K562 (cell line): ENCODE measurements around the gene DIS3L2. TPM values are rescaled to one million over a fixed set of nuclear protein-coding genes. Genes with fewer than 3 reads are reported as not detected.

ENCODE experiments used
- ATAC-seq: fragments of 200-7000 bp; cut with Tn5 transposase; 3 replicates; pipeline ENCODE4 v1.9.1; 2020; ENCODE audit warnings: moderate library complexity
- BruUV-seq: library from RNA; stranded (reverse); fragments of 400-500 nt; replicated peaks from 2 replicates; lab custom pipeline; 2021; lab: Mats Ljungman, UMichigan
- CTCF ChIA-PET: fragments of 300-600 bp; formaldehyde crosslinking; extraction: SDS; loops from one replicate; lab custom pipeline; 2021; ENCODE audit warnings: low intra/inter-chr PET ratio; lab: Yijun Ruan, JAX
- POLR2A ChIA-PET: fragments of 300-600, 350-650 bp; sonication (Branson Sonifier 250); formaldehyde crosslinking; extraction: SDS; loops from one replicate; lab custom pipeline; 2021; ENCODE audit warnings: antibody characterized with exemption, inconsistent platforms; lab: Yijun Ruan, JAX
- DNase-seq, 4 experiments: peaks; one replicate each; pipeline versions ENCODE4 v3.0.0 to v3.0.0-alpha.2; 2011 to 2018; ENCODE audit warnings: low spot score in 3 of 4, mixed read lengths in 3 of 4; ENCODE audit errors: extremely low read depth in 1 of 4
- FAIRE-seq: peaks from 2 replicates; lab custom pipeline; 2011; peaks lifted over from hg19 to GRCh38; lab: Jason Lieb, UNC
- H2AFZ ChIP-seq: 2 replicates; pipeline ENCODE4 v1.6.0; 2011; ENCODE audit warnings: low read depth, low read length, control low read depth, inconsistent platforms
- H3K27ac ChIP-seq: fragments of 200-600 bp; 3 replicates; pipeline ENCODE4 v1.8.0; 2011; ENCODE audit warnings: low read depth, mild to moderate bottlenecking, control low read depth, inconsistent platforms, low read length, moderate library complexity, mixed read lengths; ENCODE audit errors: extremely low read depth
- H3K27me3 ChIP-seq, 2 experiments: fragments of 300-600 bp in 1 of 2; 2 replicates in 1 of 2; 3 replicates in 1 of 2; pipeline versions ENCODE4 v1.6.0 to v1.8.0; 2011; ENCODE audit warnings: inconsistent platforms in 2 of 2, low read length in 2 of 2, mild to moderate bottlenecking in 1 of 2, mixed read lengths in 1 of 2, moderate library complexity in 1 of 2; ENCODE audit not compliant: control insufficient read depth in 2 of 2, insufficient read depth in 2 of 2
- H3K36me3 ChIP-seq: fragments of 300-600 bp; 3 replicates; pipeline ENCODE4 v1.8.0; 2011; ENCODE audit warnings: mild to moderate bottlenecking, low read length, inconsistent platforms; ENCODE audit not compliant: control insufficient read depth, insufficient read depth
- H3K4me1 ChIP-seq, 2 experiments: fragments of 200-600 bp in 1 of 2; replicated peaks in 1 of 2; 2 replicates in 1 of 2; 3 replicates in 1 of 2; pipeline versions ENCODE4 v1.5.1 to v1.8.0; 2011; ENCODE audit warnings: inconsistent platforms in 2 of 2, low read length in 2 of 2, mild to moderate bottlenecking in 1 of 2, mixed read lengths in 1 of 2, moderate library complexity in 1 of 2; ENCODE audit not compliant: control insufficient read depth in 2 of 2, insufficient read depth in 2 of 2
- H3K4me2 ChIP-seq: 2 replicates; pipeline ENCODE4 v1.6.1; 2011; ENCODE audit warnings: low read length, control low read depth, inconsistent platforms, mixed read lengths; ENCODE audit not compliant: insufficient read depth
- H3K4me3 ChIP-seq: fragments of 200-600 bp; sonication (generic), shearing (Covaris generic); 2 replicates; pipeline ENCODE4 v1.5.1; 2016; ENCODE audit warnings: control low read depth, inconsistent platforms
- H3K79me2 ChIP-seq: fragments of 200-600 bp; 3 replicates; pipeline ENCODE4 v1.8.0; 2011; ENCODE audit warnings: low read length, inconsistent platforms; ENCODE audit not compliant: control insufficient read depth, insufficient read depth
- H3K9ac ChIP-seq, 2 experiments: 2 replicates each; pipeline versions ENCODE4 v1.6.0 to v1.6.1; 2011; ENCODE audit warnings: low read depth in 2 of 2, low read length in 2 of 2, control low read depth in 1 of 2, inconsistent platforms in 1 of 2, mild to moderate bottlenecking in 1 of 2, mixed read lengths in 1 of 2; ENCODE audit not compliant: insufficient read depth in 1 of 2
- H3K9me1 ChIP-seq: one replicate; pipeline ENCODE4 v1.6.0; 2011; ENCODE audit warnings: inconsistent platforms, mild to moderate bottlenecking, low read length, moderate library complexity; ENCODE audit not compliant: control insufficient read depth, insufficient read depth
- H3K9me3 ChIP-seq: replicated peaks from 2 replicates; pipeline ENCODE4 v1.5.1; 2011; ENCODE audit warnings: low read depth, low read length, inconsistent platforms; ENCODE audit not compliant: control insufficient read depth, insufficient read depth
- H4K20me1 ChIP-seq: replicated peaks from 2 replicates; pipeline ENCODE4 v1.6.1; 2011; ENCODE audit warnings: low read length, inconsistent platforms, mixed read lengths; ENCODE audit not compliant: control insufficient read depth, insufficient read depth
- ARID1B ChIP-seq: fragments of 450-650 bp; IDR thresholded peaks from 2 replicates; pipeline ENCODE4 v1.6.1; 2016; ENCODE audit warnings: antibody characterized with exemption, mild to moderate bottlenecking, inconsistent platforms
- FOXA3 ChIP-seq, 2 experiments: fragments of 450-650 bp in 1 of 2; sonication (generic) in 1 of 2; formaldehyde crosslinking; IDR thresholded peaks in 1 of 2; conservative IDR thresholded peaks in 1 of 2; 2 replicates each; pipeline versions ENCODE4 v1.4.0 to v1.8.0; 2020 to 2022; ENCODE audit warnings: mild to moderate bottlenecking in 2 of 2, missing genetic modification reagents in 1 of 2
- MCM2 ChIP-seq: fragments of 450-650 bp; IDR thresholded peaks from 2 replicates; pipeline ENCODE4 v1.6.1; 2017; ENCODE audit warnings: low read depth, mild to moderate bottlenecking
- MTA1 ChIP-seq: fragments of 450-650 bp; IDR thresholded peaks from 2 replicates; pipeline ENCODE4 v1.6.1; 2017; ENCODE audit warnings: borderline replicate concordance
- PCBP2 ChIP-seq: fragments of 200-400 bp; formaldehyde crosslinking; IDR thresholded peaks from 2 replicates; pipeline ENCODE4 v1.6.1; 2018; ENCODE audit warnings: low read length, low read depth, mild to moderate bottlenecking, moderate library complexity; ENCODE audit not compliant: poor library complexity, severe bottlenecking
- RBM17 ChIP-seq: fragments of 200-400 bp; formaldehyde crosslinking; IDR thresholded peaks from 2 replicates; pipeline ENCODE4 v1.6.1; 2017; ENCODE audit warnings: low read depth, mild to moderate bottlenecking, low read length, borderline replicate concordance
- SMARCA5 ChIP-seq: fragments of 450-650 bp; IDR thresholded peaks from 2 replicates; pipeline ENCODE4 v1.6.1; 2016
- TBL1XR1 ChIP-seq, 2 experiments: IDR thresholded peaks; 2 replicates each; pipeline ENCODE4 v1.6.1; 2012; ENCODE audit warnings: improper control_type of control experiment in 2 of 2, low read length in 2 of 2, mild to moderate bottlenecking in 1 of 2
- ZNF143 ChIP-seq: sonication (generic); formaldehyde crosslinking; IDR thresholded peaks from 2 replicates; pipeline ENCODE4 v1.9.0; 2022; ENCODE audit warnings: mild to moderate bottlenecking, missing genetic modification reagents
- WGBS: fragments of 100-300 bp; shearing (Covaris generic); methylation state at CpG from one replicate; pipeline ENCODE4 v1.1.6; 2016; ENCODE audit warnings: low coverage, mixed read lengths; ENCODE audit not compliant: insufficient coverage; ENCODE audit errors: missing lambda C conversion rate; 5-methylcytosine and 5-hydroxymethylcytosine counted together
- in situ Hi-C: fragments of 300-500 bp; cut with MboI; formaldehyde crosslinking; loops from 4 replicates; pipeline ENCODE4 v1.15.0; 2018; ENCODE audit warnings: inconsistent platforms, mixed read lengths
- intact Hi-C: fragments of 100-400 bp; cut with micrococcal nuclease; formaldehyde crosslinking; loops from 2 replicates; pipeline ENCODE4 v1.14.2; 2022
- polyA plus RNA-seq, 8 experiments: library from polyadenylated mRNA; depleted of rRNA in 4 of 8; stranded (reverse) in 5 of 8; unstranded in 3 of 8; fragments of >200 nt; fragmentation: Nextera tagmentation in 2 of 8; fragmentation: Illumina TruSeq in 1 of 8; extraction: Ambion mirVana in 2 of 8; extraction: Trizol in 1 of 8; gene quantifications; 2 replicates each; pipeline versions ENCODE4 v1.2.1 to v1.2.3, GENCODE V29; 2011 to 2014; ENCODE audit warnings: inconsistent platforms in 1 of 8, missing spikeins in 1 of 8
- total RNA-seq, 7 experiments: library from RNA; depleted of rRNA in 6 of 7; stranded (reverse); fragments of >200 nt in 6 of 7; fragmentation: Illumina TruSeq in 2 of 7; extraction: Trizol in 2 of 7; gene quantifications; 2 replicates each; pipeline versions ENCODE4 v1.2.1 to v1.2.3, GENCODE V29; 2011 to 2021; ENCODE audit warnings: low replicate concordance in 1 of 7
- TF ChIP-seq, protein P1 (sequence below), 3 experiments: IDR thresholded peaks in 2 of 3; conservative IDR thresholded peaks in 1 of 3; 2 replicates each; pipeline ENCODE4 v1.5.1; 2011 to 2012; ENCODE audit warnings: low read length in 3 of 3, mild to moderate bottlenecking in 3 of 3, control low read depth in 2 of 3, improper control_type of control experiment in 1 of 3, inconsistent platforms in 1 of 3, low read depth in 1 of 3, mixed read lengths in 1 of 3, moderate library complexity in 1 of 3; ENCODE audit not compliant: insufficient read depth in 2 of 3
- TF ChIP-seq, protein P2 (sequence below): fragments of 250-450 bp; sonication (Bioruptor Pico); IDR thresholded peaks from 2 replicates; pipeline ENCODE4 v1.4.0; 2020; ENCODE audit warnings: mild to moderate bottlenecking, moderate library complexity
- TF ChIP-seq, protein P3 (sequence below): fragments of 450-650 bp; IDR thresholded peaks from 2 replicates; pipeline ENCODE4 v1.6.1; 2017; ENCODE audit warnings: antibody characterized with exemption, mild to moderate bottlenecking
- TF ChIP-seq, protein P4 (sequence below): fragments of 450-650 bp; IDR thresholded peaks from 2 replicates; pipeline ENCODE4 v1.6.1; 2016; ENCODE audit warnings: borderline replicate concordance

Gene DIS3L2
- total and polyA plus RNA-seq, 9 of the 15 experiments (the other 6 are each of a cell fraction or from before 2014, with no cell fraction given), result 1.5 to 19.2 (median 11.2) TPM

DNA sequence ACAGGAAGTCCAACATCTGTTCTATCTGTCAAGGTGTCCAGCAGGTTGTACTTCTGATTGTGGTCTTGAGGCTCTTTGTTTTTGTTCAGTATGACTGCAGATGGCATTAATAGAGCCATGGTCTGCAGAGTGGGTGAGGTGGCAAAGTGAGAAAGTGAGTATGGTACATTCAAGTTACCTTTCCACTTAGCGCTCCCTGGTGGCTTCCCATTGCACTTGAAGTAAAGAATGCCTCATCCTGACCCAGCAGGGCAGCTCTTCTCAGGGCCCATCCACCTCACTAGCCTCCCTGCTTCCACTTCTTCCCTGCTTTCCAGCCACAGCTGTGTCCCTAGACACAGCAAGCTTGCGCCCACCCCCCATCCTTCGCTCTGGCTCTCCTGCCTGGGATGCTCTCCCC is 269.0 kb downstream of the DIS3L2 start:
- DNase-seq (peak in 3 of 4 experiments; percentile 8 to 9 (median 9)), ATAC-seq (peak; percentile 55; the same call in 2 of the 3 replicates), FAIRE-seq (no peak)
- Histone ChIP-seq H3K9me1 (no peaks in the 10 kb centered on the region), H3K27ac (no peak overlapping the region), H3K9me3 (no peaks in the 10 kb centered on the region), H3K9ac (no peak overlapping the region), H4K20me1 (no peaks in the 10 kb centered on the region), H3K4me1 (no peaks in the 10 kb centered on the region), H3K79me2 (no peaks in the 10 kb centered on the region), H3K27me3 (no peaks in the 10 kb centered on the region), H3K4me2 (no peak overlapping the region), H2AFZ (no peak overlapping the region), H3K36me3 (no peaks in the 10 kb centered on the region), H3K4me3 (no peak overlapping the region)
- ChIA-PET CTCF (interaction anchor here (1.5 kb wide), 1 partner anchor 324 kb away, joined by 6 read pairs; no protein-coding TSS in a partner anchor), POLR2A (no interaction called here)
- 70% methylated on average over 3 of the region's 3 CpGs for WGBS
- BruUV-seq, result no TSS peak
- intact Hi-C loops (no loop called here), in situ Hi-C loops (no loop called here)
- no peak for TF ChIP-seq MTA1
- TF ChIP-seq, protein P1, sequence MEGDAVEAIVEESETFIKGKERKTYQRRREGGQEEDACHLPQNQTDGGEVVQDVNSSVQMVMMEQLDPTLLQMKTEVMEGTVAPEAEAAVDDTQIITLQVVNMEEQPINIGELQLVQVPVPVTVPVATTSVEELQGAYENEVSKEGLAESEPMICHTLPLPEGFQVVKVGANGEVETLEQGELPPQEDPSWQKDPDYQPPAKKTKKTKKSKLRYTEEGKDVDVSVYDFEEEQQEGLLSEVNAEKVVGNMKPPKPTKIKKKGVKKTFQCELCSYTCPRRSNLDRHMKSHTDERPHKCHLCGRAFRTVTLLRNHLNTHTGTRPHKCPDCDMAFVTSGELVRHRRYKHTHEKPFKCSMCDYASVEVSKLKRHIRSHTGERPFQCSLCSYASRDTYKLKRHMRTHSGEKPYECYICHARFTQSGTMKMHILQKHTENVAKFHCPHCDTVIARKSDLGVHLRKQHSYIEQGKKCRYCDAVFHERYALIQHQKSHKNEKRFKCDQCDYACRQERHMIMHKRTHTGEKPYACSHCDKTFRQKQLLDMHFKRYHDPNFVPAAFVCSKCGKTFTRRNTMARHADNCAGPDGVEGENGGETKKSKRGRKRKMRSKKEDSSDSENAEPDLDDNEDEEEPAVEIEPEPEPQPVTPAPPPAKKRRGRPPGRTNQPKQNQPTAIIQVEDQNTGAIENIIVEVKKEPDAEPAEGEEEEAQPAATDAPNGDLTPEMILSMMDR (IDR thresholded peaks at IDR 0.05 in 2 of 3, conservative IDR thresholded peaks at IDR 0.05 in 1 of 3; ENCODE audit: insufficient read depth in 2 of 3, low read depth in 1 of 3, low read length in 3 of 3), result peak; percentile 31 to 48 (median 33); a peak in 4 of 6 replicates
- TF ChIP-seq PCBP2, result no peak
- TF ChIP-seq MCM2, result no peak
- no peak for TF ChIP-seq RBM17
- TF ChIP-seq, protein P2, sequence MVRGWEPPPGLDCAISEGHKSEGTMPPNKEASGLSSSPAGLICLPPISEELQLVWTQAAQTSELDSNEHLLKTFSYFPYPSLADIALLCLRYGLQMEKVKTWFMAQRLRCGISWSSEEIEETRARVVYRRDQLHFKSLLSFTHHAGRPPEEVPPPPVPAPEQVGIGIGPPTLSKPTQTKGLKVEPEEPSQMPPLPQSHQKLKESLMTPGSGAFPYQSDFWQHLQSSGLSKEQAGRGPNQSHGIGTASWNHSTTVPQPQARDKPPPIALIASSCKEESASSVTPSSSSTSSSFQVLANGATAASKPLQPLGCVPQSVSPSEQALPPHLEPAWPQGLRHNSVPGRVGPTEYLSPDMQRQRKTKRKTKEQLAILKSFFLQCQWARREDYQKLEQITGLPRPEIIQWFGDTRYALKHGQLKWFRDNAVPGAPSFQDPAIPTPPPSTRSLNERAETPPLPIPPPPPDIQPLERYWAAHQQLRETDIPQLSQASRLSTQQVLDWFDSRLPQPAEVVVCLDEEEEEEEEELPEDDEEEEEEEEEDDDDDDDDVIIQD (CRISPR knock-in tag), result no peak
- TF ChIP-seq, protein P3, sequence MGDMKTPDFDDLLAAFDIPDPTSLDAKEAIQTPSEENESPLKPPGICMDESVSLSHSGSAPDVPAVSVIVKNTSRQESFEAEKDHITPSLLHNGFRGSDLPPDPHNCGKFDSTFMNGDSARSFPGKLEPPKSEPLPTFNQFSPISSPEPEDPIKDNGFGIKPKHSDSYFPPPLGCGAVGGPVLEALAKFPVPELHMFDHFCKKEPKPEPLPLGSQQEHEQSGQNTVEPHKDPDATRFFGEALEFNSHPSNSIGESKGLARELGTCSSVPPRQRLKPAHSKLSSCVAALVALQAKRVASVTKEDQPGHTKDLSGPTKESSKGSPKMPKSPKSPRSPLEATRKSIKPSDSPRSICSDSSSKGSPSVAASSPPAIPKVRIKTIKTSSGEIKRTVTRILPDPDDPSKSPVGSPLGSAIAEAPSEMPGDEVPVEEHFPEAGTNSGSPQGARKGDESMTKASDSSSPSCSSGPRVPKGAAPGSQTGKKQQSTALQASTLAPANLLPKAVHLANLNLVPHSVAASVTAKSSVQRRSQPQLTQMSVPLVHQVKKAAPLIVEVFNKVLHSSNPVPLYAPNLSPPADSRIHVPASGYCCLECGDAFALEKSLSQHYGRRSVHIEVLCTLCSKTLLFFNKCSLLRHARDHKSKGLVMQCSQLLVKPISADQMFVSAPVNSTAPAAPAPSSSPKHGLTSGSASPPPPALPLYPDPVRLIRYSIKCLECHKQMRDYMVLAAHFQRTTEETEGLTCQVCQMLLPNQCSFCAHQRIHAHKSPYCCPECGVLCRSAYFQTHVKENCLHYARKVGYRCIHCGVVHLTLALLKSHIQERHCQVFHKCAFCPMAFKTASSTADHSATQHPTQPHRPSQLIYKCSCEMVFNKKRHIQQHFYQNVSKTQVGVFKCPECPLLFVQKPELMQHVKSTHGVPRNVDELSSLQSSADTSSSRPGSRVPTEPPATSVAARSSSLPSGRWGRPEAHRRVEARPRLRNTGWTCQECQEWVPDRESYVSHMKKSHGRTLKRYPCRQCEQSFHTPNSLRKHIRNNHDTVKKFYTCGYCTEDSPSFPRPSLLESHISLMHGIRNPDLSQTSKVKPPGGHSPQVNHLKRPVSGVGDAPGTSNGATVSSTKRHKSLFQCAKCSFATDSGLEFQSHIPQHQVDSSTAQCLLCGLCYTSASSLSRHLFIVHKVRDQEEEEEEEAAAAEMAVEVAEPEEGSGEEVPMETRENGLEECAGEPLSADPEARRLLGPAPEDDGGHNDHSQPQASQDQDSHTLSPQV, result no peak
- TF ChIP-seq FOXA3 (CRISPR knock-in tag; conservative IDR thresholded peaks at IDR 0.05 in 1 of 2, IDR thresholded peaks at IDR 0.05 in 1 of 2), result no peak
- TF ChIP-seq ARID1B, result no peak
- TF ChIP-seq ZNF143 (CRISPR knock-in tag), result no peak
- TF ChIP-seq, protein P4, sequence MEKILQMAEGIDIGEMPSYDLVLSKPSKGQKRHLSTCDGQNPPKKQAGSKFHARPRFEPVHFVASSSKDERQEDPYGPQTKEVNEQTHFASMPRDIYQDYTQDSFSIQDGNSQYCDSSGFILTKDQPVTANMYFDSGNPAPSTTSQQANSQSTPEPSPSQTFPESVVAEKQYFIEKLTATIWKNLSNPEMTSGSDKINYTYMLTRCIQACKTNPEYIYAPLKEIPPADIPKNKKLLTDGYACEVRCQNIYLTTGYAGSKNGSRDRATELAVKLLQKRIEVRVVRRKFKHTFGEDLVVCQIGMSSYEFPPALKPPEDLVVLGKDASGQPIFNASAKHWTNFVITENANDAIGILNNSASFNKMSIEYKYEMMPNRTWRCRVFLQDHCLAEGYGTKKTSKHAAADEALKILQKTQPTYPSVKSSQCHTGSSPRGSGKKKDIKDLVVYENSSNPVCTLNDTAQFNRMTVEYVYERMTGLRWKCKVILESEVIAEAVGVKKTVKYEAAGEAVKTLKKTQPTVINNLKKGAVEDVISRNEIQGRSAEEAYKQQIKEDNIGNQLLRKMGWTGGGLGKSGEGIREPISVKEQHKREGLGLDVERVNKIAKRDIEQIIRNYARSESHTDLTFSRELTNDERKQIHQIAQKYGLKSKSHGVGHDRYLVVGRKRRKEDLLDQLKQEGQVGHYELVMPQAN, result no peak
- no peak for TF ChIP-seq SMARCA5
- TF ChIP-seq TBL1XR1 (IDR thresholded peaks at IDR 0.05; ENCODE audit: low read length in 2 of 2), result no peak
